Common myeloid progenitor, CD34-positive (primary cell): Measurements from ENCODE around the gene PPP1R12B.

ENCODE experiments used
- CTCF ChIA-PET: fragments of 350-600 bp; sonication (Branson Sonifier 250); formaldehyde crosslinking; loops from one replicate; lab custom pipeline; 2021; ENCODE audit warnings: antibody characterized with exemption; lab: Charles Lee
- POLR2A ChIA-PET: fragments of 350-600 bp; sonication (Branson Sonifier 250); formaldehyde crosslinking; loops from one replicate; lab custom pipeline; 2021; ENCODE audit warnings: antibody characterized with exemption; lab: Charles Lee
- DNase-seq, 3 donors: peaks; one replicate each; pipeline versions ENCODE4 v3.0.0 to v3.0.0-alpha.2; 2013
- H3K27ac ChIP-seq, 2 experiments: 1 replicate in 1 of 2; 2 replicates in 1 of 2; pipeline ENCODE4 v1.7.0; 2013; ENCODE audit warnings: inconsistent platforms in 2 of 2, low read length in 2 of 2, mild to moderate bottlenecking in 2 of 2, low read depth in 1 of 2, moderate library complexity in 1 of 2; ENCODE audit not compliant: severe bottlenecking in 2 of 2, insufficient read depth in 1 of 2, poor library complexity in 1 of 2
- H3K27me3 ChIP-seq, 5 experiments: replicated peaks in 2 of 5; 1 replicate in 3 of 5; 2 replicates in 2 of 5; pipeline versions ENCODE4 v1.6.1 to v1.7.0; 2013; ENCODE audit warnings: low read length in 4 of 5, mild to moderate bottlenecking in 2 of 5, moderate library complexity in 2 of 5, inconsistent platforms in 1 of 5; ENCODE audit not compliant: insufficient read depth in 5 of 5, control insufficient read depth in 4 of 5
- H3K36me3 ChIP-seq, 4 experiments: 1 replicate in 2 of 4; 2 replicates in 2 of 4; pipeline versions ENCODE4 v1.6.1 to v1.7.0; 2013; ENCODE audit warnings: low read length in 3 of 4, control low read depth in 1 of 4, mild to moderate bottlenecking in 1 of 4; ENCODE audit not compliant: control insufficient read depth in 4 of 4, insufficient read depth in 4 of 4
- H3K4me1 ChIP-seq, 4 experiments: 1 replicate in 3 of 4; 2 replicates in 1 of 4; pipeline versions ENCODE4 v1.6.1 to v1.7.1; 2013; ENCODE audit warnings: low read length in 3 of 4, mild to moderate bottlenecking in 3 of 4, control low read depth in 1 of 4, inconsistent platforms in 1 of 4, moderate library complexity in 1 of 4; ENCODE audit not compliant: control insufficient read depth in 4 of 4, insufficient read depth in 4 of 4; ENCODE audit errors: control extremely low read depth in 1 of 4
- H3K4me3 ChIP-seq, 7 experiments: 1 replicate in 4 of 7; 2 replicates in 3 of 7; pipeline versions ENCODE4 v1.5.1 to v1.7.0; 2013; ENCODE audit warnings: mild to moderate bottlenecking in 7 of 7, low read length in 6 of 7, moderate library complexity in 6 of 7, inconsistent platforms in 2 of 7, low read depth in 2 of 7, control low read depth in 1 of 7; ENCODE audit not compliant: insufficient read depth in 4 of 7, control insufficient read depth in 1 of 7; ENCODE audit errors: extremely low read depth in 1 of 7
- H3K9me3 ChIP-seq, 5 experiments: 1 replicate in 4 of 5; 2 replicates in 1 of 5; pipeline versions ENCODE4 v1.6.1 to v1.7.1; 2013; ENCODE audit warnings: low read length in 4 of 5, mild to moderate bottlenecking in 2 of 5, inconsistent platforms in 1 of 5, low read depth in 1 of 5, moderate library complexity in 1 of 5; ENCODE audit not compliant: control insufficient read depth in 4 of 5, insufficient read depth in 2 of 5; ENCODE audit errors: control extremely low read depth in 1 of 5
- WGBS: methylation state at CpG from one replicate; pipeline ENCODE4 v1.1.5; 2013; ENCODE audit not compliant: insufficient coverage; 5-methylcytosine and 5-hydroxymethylcytosine counted together

Gene PPP1R12B

GRCh38 chr1:202571719-202572339, 223.3 kb downstream of the PPP1R12B start:
- WGBS: 100% methylated on average over 1 of the region's 3 CpGs
- POLR2A ChIA-PET: no interaction called here
- DNase-seq: peak; percentile 30 to 64 (median 61)

GRCh38 chr1:202572867-202573266, 224.4 kb downstream of the PPP1R12B start:
- no CpG with 5 or more reads among the region's 1 CpG for WGBS
- POLR2A ChIA-PET: no interaction called here
- H3K27me3 ChIP-seq: no peaks in the 10 kb centered on the region

More at GRCh38 chr1:202571719-202572339, 223.3 kb downstream of the PPP1R12B start:
- Histone ChIP-seq H3K4me1 (no peaks in the 10 kb centered on the region), H3K4me3 (no peak overlapping the region), H3K36me3 (peaks cover 4 to 9% (median 5%) of the 10 kb centered on the region in 4 experiments), H3K9me3 (no peaks in the 10 kb centered on the region), H3K27ac (no peak overlapping the region), H3K27me3 (no peaks in the 10 kb centered on the region)
- CTCF ChIA-PET: interaction anchor here (0.7 to 2.3 kb wide), 13 partner anchors 10 to 1672 kb away, joined by 3 to 9 read pairs (median 4); no protein-coding TSS in a partner anchor

GRCh38 chr1:202575918-202576653, 227.6 kb downstream of the PPP1R12B start:
- Histone ChIP-seq H3K27ac (no peak overlapping the region), H3K4me3 (no peak overlapping the region), H3K27me3 (no peaks in the 10 kb centered on the region), H3K9me3 (no peaks in the 10 kb centered on the region), H3K4me1 (no peaks in the 10 kb centered on the region), H3K36me3 (peaks cover 0 to 12% (median 7%) of the 10 kb centered on the region in 4 experiments)
- POLR2A ChIA-PET: no interaction called here
- no CpG with 5 or more reads among the region's 2 CpGs for WGBS
- no peak for DNase-seq
- CTCF ChIA-PET: interaction anchor here (0.6 to 1.4 kb wide), 6 partner anchors 8 to 144 kb away, joined by 3 to 5 read pairs (median 3); no protein-coding TSS in a partner anchor

More at GRCh38 chr1:202572867-202573266, 224.4 kb downstream of the PPP1R12B start:
- Histone ChIP-seq H3K9me3 (no peaks in the 10 kb centered on the region), H3K36me3 (peaks cover 2 to 9% (median 5%) of the 10 kb centered on the region in 4 experiments), H3K4me3 (no peak overlapping the region), H3K27ac (no peak overlapping the region), H3K4me1 (no peaks in the 10 kb centered on the region)
- no peak for DNase-seq
- CTCF ChIA-PET: no interaction called here

- peaks cover 0 to 17% (median 9%) of the 10 kb centered on the region in 4 experiments for H3K36me3 ChIP-seq
- H3K4me3 ChIP-seq: no peak overlapping the region
- H3K9me3 ChIP-seq: no peaks in the 10 kb centered on the region
- 100% methylated on average over 1 of the region's 1 CpG for WGBS
- H3K27ac ChIP-seq: no peak overlapping the region
- no peak for DNase-seq
- ChIA-PET POLR2A (no interaction called here), CTCF (interaction anchor here (0.6 to 1.8 kb wide), 2 partner anchors 24 to 179 kb away, joined by 3 to 6 read pairs; no protein-coding TSS in a partner anchor)
- H3K27me3 ChIP-seq: no peaks in the 10 kb centered on the region
- no peaks in the 10 kb centered on the region for H3K4me1 ChIP-seq
Measured at GRCh38 chr1:202576816-202577215, 228.3 kb downstream of the PPP1R12B start.

- ChIA-PET CTCF (interaction anchor here (0.6 to 1.8 kb wide), 5 partner anchors 11 to 179 kb away, joined by 3 to 6 read pairs (median 4); no protein-coding TSS in a partner anchor), POLR2A (no interaction called here)
- H3K9me3 ChIP-seq: no peaks in the 10 kb centered on the region
Measured at GRCh38 chr1:202577381-202577780, 228.9 kb downstream of the PPP1R12B start.

GRCh38 chr1:202578001-202578504, 229.6 kb downstream of the PPP1R12B start:
- 84% methylated on average over 3 of the region's 4 CpGs for WGBS
- Histone ChIP-seq H3K27me3 (no peaks in the 10 kb centered on the region), H3K4me3 (no peak overlapping the region), H3K36me3 (peaks cover 0 to 22% (median 9%) of the 10 kb centered on the region in 4 experiments), H3K9me3 (no peaks in the 10 kb centered on the region), H3K4me1 (no peaks in the 10 kb centered on the region), H3K27ac (no peak overlapping the region)
- DNase-seq: no peak
- CTCF ChIA-PET: interaction anchor here (0.6 to 1.8 kb wide), 4 partner anchors 11 to 114 kb away, joined by 3 to 6 read pairs (median 4); no protein-coding TSS in a partner anchor
- POLR2A ChIA-PET: no interaction called here

More at GRCh38 chr1:202577381-202577780, 228.9 kb downstream of the PPP1R12B start:
- Histone ChIP-seq H3K4me3 (no peak overlapping the region), H3K27me3 (no peaks in the 10 kb centered on the region), H3K27ac (no peak overlapping the region), H3K36me3 (peaks cover 0 to 22% (median 9%) of the 10 kb centered on the region in 4 experiments), H3K4me1 (no peaks in the 10 kb centered on the region)
- peak in 2 of 3 donors; percentile 19 to 44 for DNase-seq
- WGBS: 67% methylated on average over 2 of the region's 2 CpGs
